Astrocyte (in vitro differentiated cells and primary cell): ENCODE results near the gene RMDN3.

ENCODE experiments used
- EZH2 ChIP-seq: IDR thresholded peaks from 2 replicates; pipeline ENCODE4 v1.6.1; 2012; ENCODE audit warnings: mild to moderate bottlenecking, low read length, inconsistent platforms; ENCODE audit not compliant: insufficient read depth
- TF ChIP-seq, protein P1 (sequence below): IDR thresholded peaks from 2 replicates; pipeline ENCODE4 v1.5.1; 2011; ENCODE audit warnings: low read depth, mild to moderate bottlenecking, inconsistent platforms, low read length, moderate library complexity; ENCODE audit not compliant: insufficient read depth

DNA sequence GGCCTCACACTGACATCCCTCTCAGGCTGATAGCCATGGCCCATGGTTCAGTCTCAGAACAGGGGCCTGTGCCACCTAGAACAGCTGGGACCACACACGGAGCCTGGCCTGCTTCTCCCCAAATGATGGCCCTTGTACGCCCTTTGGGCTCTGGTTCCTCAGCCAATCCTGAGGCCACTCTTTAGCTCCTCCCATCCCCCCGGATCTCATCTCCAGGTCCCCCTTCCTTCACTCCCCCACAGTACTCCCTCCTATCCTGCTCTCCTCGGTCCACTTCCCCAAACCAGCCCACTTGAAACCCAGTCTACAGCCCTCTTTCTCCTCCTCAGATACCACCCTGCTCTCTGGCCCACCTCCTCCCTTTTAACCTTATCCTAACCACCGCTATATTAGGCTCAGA lies 34.1 kb upstream of the RMDN3 start:
- no peak for TF ChIP-seq EZH2
- TF ChIP-seq, protein P1, sequence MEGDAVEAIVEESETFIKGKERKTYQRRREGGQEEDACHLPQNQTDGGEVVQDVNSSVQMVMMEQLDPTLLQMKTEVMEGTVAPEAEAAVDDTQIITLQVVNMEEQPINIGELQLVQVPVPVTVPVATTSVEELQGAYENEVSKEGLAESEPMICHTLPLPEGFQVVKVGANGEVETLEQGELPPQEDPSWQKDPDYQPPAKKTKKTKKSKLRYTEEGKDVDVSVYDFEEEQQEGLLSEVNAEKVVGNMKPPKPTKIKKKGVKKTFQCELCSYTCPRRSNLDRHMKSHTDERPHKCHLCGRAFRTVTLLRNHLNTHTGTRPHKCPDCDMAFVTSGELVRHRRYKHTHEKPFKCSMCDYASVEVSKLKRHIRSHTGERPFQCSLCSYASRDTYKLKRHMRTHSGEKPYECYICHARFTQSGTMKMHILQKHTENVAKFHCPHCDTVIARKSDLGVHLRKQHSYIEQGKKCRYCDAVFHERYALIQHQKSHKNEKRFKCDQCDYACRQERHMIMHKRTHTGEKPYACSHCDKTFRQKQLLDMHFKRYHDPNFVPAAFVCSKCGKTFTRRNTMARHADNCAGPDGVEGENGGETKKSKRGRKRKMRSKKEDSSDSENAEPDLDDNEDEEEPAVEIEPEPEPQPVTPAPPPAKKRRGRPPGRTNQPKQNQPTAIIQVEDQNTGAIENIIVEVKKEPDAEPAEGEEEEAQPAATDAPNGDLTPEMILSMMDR = no peak
